Activated T-cell treated with anti-CD3 and anti-CD28 coated beads for 4 hours (primary cell): Measurements from ENCODE around the gene ELL.

ENCODE experiments used
- DNase-seq: peaks from one replicate; pipeline ENCODE4 v3.0.0-alpha.2; 2020

ELL gene

DNA sequence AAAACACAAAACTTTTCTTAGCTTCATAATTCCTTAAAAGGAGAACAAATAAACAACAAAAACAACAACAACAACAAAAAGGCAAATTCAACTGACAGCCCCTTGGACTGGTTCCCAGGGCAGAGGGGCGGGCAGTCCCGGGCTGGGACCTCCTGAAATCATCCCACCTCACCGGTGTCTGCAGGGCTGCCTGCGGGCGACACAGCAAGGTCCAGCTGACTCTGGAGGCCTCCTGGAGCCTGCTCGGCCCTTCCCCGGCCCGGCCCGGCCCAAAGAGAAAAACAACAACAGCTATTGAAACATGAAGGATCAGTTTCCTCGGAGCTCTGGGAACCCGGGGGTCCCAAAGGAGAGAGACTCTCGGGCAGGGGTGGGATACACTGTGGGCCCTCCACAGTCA lies 78.9 kb downstream of the ELL start:
- no peak for DNase-seq

DNA sequence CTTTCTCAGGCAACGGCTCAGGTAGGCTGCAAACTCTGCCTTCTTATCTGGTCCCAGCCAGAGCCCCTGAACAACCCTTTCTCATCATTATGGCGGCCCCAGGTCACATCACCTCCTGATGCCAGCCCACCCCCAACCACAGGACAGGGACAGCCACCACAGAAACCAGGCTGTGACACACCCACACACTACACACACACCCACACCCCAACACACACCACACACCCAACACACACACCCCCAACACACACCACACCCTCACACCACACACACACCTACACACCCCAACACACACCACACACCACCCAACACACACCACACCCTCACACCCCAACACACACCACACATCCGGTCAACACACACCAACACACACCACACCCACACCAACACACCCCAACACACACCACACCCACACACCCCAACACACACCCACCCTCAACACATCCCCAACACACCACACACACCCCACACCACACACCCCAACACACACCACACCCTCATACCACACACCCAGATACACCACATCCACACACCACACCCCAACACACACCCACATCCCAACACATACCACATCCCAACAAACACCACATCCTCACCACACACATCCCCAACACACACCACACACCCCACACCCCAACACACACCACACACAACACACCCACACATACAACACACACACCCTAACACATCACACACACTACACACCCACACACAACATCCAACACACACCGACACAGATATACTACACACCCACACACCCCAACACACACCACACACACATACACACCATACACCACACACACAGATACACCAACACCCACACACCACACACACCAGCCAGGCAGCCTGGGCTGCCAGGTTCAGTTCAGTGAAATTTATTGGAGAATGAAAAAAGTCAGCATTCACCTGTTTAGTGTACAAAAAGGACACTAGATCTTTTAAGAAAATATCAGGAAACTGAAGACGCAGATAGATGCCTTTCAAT lies 79.8 kb downstream of the ELL start:
- DNase-seq, result no peak

DNA sequence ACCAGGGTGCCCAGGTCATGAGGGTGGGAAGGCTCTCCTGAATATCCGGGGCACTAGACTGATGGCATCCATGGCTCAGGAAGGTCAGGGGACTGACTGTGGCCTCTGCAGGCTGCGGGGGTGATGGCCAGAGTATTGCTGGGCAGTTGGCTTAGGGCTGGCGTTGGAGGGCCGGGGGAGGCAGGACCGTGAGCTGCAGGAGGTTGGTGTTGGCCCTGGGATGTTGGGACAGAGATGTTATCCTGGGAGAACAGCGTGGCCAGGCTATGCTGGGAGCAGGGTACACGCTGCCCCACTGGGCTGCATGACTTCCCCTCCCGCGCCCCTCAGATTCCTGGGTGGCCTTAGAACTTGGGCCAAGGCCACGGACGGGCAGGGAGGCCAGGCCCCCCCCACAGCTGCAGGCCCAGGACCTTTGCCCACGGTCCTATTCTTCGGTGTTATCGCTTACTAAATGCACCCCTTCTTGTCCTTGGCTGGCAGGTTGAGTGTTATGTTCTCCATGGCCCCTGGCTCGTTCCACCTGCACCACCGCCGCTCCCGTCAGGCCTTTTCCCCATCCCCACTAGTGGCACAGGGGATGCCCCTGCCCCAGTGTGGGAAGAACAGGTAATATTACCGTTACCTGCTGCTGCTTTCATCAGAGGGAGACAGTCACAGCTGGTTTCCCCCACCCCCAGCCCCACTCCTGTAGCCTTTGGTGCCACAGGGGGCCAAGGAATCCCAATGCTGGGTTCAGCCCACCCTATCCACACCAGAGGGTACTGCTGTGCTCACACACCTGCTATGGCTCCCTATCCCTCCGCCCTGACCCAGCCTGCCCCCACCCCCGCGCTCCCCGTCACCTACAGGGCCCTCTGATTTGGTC lies 80.7 kb downstream of the ELL start:
- no peak for DNase-seq

DNA sequence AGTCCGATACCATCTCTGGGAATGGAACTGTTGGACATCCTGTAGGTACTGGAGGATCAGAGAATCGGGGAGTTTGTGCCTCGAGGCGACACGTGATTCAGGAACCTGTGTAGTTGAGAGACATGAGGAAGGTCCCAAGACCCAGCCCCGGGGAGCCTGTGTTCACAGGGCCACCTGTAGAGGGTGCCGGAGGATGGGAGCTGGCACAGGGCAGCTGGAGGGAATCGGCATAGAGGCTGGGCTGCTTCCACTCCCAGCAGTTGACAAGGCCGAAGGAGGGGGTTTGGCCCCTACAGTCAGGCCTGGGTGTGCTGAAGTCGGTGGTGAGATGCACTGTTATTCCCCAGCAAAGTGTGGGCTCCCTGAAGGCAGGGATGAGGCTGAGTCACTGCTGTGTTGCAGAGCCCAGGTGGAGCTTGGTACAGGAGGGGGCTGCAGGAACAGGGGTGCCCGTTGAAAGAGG lies 81.4 kb downstream of the ELL start:
- DNase-seq, result no peak

DNA sequence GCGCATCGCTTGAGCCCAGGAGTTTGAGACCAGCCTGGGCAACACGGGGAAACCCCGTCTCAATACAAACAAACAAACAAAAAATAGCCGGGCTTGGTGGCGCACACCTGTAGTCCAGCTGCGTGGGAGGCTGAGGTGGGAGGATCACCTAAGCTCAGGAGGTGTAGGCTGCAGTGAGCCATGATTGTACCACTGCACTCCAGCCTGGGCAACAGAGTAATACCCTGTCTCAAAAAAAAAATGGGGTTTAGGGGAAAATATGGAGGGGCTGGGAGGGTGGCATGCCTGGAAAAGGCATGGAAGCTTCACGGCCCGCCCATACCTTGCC lies 82.0 kb downstream of the ELL start:
- no peak for DNase-seq

DNA sequence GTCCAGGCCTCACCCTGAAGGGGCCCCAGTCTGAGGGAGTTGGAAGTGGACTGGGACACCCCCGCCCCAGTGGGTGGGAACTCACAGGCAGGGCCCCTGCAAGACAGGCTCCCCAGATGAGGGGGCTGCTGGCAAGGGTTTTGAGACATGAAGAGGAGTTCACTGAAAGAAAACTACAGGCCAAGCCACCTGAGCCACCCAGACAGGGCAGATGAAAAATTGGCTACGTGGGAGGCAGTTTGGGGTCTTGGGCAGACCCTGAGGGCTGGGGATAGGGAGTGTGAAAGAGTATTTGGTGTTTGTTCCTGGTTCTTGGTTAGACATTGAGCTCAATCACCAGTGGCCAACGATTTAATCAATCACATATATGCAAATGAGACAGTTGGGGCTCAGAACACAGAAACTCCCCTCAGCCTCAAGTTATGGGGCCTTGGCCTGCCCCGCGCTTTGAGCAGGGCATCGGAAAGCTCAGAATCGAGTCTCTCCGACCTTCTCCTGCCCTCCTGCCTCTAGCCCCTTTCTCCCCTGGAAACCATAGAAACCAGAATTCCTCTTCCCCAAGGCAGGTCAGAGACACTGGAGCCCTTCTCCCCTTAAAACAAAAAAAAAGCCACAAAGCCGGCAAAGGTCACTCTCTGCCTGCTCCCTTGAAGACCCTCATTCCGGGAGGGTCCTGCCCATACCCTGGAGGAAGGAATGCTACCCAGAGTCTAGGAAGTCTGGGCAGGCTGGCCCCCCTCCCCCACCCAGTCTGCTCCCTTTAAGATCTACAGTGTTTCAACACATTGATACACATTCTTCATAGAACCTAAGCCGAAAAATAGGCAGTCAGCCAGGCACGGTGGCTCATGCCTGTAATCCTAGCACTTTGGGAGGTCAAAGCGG lies 82.6 kb downstream of the ELL start:
- DNase-seq, result no peak

DNA sequence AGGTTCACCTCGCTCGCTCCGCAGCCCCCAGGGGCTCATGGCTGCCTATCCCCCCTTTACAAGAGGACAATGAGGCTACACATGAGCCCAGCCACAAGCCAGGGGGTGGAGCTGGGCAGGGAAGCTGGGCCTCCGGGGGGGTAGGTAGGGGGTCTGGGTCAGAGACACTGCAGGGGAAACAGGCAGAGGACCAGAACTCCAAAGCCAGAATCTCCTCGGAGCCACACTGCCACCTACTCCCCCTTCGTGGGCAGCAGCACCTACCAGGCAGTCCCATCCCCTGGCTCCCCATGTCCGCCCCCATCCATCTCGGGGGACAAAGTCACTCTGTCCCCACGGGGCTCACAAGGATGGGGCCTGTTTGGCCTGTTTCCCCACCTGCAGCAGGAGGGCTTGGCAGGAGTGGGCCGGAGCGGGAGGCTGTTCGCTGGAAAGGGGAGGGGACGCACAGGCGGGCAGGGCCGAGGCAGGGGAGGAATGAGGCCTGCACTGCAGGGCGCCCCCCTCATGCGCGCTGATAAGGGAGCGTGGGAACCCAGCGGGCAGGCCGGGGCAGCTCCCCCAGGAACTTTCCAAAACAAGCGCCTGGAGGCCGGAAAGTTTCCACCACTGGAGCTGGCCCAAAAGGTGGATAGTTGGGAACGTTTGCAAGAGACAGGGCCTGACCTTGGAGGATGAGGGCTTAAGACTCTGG lies 83.4 kb downstream of the ELL start:
- DNase-seq, result no peak

DNA sequence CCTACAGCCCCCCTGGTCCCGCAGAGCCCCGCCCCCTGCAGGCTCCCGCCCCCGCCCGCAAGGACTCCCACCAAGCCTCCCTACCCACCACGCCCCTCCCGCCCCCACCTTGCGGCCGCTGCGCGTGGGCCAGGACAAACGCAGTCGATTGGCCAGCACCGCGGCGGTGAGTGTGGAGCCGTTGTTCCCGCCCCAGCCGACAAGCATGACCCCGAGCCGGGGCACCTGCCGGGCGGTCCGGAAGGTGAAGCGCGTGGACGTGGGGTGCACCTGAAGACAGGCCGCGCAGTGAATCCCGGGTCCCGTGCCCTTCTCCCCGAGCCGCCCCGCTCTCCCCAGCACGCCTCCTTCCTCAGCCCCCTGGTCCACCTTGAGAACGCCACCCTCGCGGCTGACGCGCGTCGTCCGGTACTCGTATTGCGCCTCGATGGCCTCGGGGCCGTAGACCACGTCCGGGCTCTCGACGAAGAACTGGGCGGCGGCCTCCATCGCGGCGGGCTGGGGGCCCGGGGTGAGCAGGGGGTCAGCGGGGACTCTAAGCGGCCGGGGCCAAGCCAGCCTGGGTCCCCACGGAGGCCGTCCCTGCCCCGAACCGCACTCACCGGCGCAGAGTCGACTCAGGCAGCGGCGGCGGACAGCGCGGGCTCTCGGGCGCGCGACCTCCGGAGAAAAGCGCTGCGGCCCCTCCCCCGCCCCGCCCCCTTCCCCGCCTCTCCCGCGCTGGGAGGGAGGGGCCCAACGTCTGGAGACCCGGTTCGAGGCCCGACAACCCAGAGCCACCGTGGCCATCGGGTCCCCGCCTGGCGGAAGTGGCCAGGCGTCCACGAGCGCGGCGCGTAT lies 84.2 kb downstream of the ELL start, which contains the start of gene ISYNA1:
Gene ISYNA1 (minus strand): TSS at position 643 of the 840 bp plus-strand sequence. CDS start 154 bp downstream, at position 489.
- peak; percentile 58 for DNase-seq

DNA sequence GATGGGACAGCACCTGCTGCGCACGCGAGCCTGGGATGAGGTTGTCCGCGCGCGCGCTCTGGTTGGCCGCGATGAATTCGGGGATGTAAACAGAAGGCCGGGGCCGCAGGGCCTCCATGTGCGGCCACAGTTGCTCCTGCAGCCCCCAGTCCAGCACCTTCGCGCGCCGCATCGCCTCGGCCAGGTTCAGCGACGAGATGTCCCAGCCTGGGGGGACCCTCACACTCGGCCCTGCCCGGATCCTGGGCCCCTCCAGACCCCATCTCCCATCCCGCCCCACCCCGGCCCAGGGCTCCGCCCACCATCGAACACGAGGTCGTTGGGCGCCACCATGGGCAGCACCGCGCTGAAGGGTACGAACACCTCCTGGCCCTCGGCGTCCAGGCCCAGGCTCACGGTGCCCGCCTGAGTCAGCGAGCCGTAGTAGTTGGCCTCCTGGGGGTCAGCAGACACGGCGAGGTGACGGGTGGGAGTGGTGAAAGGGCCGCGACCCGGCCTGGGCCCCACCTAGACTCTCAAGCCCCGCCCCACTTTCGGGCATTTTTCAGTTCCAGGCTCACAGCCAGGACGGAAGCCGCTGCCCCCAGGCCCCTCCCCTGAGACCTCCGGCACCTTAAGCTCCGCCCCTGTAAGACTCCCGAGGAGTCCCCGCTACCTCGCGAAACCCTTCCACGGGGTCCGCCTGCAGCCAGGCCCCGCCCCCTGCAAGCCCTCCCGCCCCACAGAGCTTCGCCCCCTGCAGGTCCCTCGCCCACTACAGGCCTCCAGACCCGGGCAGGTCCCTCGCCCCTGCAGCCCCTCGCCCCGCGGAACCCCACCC lies 85.0 kb downstream of the ELL start:
- DNase-seq, result peak; percentile 62

DNA sequence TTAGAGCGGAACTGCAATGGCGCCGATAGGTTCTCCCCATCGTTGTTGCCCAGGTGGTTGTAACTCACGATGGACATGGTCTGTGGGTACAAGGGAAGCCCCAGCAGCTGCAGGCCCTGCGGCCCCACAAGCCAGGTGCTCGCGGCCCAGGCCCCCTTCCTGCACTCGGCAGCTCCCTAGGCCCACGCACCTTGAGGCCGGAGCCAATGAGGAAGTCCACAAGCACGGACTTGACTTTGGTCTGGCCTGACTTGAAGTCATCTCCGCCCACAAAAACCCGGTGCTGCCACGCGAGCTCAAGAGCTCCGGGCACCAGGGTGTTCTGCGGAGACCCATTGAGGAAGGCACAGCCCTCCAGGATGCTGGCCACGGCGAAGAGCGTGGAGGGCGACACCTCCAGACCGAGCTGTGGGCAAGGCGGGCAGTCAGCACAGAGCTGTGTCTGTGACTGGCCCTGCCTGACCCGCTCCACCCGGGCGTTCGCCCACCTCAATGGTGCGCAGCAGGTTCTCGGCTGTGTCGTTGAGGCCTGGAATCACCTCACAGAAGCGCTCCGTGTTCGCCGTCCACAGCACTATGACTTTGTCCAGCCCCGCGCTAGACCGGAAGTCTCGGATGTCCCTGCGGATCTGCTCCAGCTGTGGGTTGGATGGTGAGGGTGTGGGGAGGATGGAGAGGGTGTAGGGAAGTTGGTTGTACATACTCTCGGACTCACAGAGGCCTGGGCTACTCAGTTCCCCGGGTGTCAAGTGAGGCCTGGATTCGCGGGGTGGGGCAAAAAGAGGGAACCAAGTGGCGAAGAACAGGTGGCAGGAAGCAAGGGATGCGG lies 85.8 kb downstream of the ELL start:
- no peak for DNase-seq

DNA sequence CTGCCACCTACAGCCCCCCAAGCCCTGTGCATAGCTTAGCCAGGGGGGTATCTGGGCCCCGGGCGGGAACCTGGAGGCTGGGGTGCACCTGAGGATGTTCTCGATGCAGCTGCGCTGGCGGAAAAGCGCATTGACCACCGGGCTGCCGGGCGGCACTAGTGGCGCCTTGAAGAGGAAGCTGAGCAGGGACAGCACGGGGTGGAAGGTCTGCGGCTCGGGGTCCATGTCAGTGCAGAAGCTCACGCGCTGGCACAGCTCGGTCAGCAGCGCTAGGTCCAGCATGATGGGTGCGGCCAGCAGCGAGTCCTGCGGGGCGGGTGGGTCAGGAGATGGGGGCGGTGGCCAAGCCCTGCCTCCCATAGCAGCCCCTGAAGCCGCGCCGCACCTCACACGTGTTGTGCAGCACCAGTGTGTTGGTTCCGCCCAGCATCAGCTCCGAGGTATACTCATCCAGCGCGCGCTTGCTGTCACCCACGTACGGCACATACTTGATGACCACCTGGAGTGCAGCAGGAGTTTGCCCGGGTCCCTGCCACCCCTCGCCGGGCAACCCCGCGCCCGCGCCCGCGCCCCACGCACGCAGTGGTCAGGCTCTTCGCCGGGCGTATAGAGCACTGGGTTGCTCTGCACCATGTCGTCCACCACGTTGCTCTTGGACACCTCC lies 86.6 kb downstream of the ELL start:
- no peak for DNase-seq

DNA sequence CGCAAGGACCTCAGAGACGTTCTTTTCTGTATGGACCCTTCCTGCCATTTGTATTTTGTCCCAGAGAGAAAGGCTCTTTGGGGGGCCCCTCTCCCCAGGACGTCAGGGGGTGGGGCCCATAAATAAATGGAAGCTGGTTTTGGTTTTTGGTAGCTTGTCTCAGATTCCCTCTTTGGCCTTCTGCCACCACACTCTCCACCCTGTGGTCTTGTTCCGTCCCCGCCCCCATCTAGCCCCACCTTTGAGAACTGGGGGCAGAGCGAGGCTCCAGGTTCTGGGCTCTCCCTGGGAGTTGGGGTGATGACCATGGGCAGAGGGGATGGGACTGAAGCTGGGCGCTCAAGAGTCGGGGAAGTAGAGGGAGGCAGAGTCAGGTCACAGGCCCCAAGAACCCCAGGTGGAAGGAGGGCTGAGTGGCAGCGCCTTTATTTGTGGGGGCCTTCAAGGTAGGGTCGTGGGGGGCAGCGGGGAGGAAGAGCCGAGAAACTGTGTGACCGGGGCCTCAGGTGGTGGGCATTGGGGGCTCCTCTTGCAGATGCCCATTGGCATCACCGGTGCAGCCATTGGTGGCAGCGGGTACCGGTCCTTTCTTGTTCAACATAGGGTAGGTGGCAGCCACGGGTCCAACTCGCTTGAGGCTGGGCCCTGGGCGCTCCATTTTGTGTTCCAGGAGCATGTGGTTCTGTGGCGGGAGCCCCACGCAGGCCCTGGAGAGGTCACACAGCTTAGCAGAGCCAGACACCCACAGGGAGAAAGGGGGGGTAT lies 87.3 kb downstream of the ELL start:
- no peak for DNase-seq

DNA sequence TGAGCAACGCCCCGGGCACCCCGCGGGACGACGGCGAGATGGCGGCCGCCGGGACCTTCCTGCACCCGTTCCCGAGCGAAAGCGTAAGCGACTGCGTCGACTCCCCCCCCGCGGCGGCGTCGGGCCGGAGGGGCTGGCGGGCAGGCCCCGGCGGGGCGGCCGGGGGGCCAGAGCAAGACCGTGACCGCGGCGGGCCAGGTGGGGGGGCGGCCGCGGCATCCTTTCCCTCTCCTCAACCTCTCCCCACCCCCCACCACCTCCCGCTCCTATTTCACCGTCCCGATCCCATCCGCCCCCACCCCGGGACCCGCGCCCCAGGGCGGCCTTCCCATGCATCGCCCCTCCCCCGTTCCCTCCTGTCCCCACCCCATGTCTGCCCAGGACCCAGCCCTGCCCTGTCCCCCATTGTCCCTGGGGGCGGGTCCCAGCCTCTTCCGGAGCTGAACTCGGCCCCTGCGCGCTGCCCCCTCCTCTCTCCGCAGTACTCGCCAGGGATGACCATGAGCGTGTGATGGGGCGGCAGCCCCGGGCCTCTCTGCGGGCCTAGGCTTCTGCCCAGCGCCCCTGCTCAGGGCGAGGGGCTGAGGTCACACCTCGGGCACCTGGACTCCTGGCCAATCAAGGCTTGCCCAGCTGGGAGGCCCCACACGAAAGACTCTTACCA lies 88.0 kb downstream of the ELL start:
- no peak for DNase-seq

DNA sequence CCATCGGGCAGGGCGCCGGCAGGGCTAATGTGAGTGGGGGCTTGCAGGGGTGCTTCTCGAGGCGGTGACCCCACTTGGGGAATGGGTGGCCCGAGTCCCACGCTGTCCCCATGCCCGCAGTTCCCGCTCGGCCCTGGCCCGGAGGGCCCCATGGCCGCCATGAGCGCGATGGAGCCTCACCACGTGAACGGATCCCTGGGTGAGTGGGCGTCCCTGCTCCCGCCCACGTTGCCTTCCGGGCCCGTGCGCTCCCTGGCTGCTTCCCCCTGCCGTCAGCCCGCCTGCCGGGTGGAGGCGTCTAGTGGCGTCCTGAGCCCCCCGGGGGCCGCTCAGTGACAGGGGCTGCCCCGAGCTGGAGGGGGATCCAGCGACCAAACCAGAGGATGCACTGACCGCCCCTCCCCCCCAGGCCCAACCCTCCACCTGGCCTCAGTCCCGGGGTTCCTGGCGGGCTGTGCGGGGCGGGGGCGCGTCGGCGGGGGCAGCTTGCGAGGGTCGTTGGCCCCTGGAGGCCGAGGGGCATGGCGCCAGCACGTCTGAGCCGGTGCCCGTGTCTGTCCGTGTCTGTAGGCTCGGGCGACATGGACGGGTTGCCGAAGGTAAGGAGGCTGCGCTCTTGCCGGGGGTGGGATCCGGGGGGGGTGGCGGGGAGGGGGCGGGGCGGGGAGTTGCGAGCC lies 88.7 kb downstream of the ELL start:
- DNase-seq, result no peak

DNA sequence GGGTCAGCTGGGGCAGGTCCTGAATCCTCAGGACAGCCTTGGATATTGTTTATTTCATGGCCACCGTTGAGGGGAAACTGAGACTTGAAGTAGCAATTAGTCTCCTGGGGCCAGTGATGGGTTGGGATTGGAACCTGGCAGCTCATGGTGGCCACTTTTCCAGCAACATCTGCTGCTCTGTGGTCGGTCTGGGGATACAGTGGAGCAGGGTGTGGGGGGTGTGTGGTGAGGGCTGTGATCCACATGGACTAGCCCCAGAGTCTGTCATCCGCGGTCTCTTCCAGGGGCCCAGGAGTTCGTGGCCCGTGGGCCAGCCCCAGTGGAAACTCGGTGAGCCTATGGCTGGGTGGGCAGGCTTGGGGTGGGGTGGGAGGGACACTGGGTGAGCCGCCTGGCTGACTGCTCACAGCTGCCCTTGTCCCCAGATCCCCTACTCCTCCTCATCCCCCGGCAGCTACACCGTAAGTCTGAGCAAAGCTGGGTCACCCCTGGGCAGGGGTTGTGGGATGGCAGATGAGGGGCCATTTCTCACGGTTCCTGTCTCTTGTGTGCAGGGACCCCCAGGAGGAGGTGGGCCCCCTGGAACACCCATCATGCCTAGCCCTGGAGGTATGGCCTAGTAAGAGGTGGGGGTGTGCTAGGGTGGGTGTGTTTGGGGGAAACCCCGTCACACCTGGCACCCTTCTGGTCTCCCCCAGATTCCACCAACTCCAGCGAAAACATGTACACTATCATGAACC lies 89.4 kb downstream of the ELL start:
- no peak for DNase-seq
